ENCODE results near the gene PSMC5.
"Not testable (repeated sequence)": the region's sequence is repeated elsewhere in the genome, so short reads cannot be mapped to it uniquely, and the experiment has no call there.

The PSMC5 gene

GRCh38 chr17:63842173-63842539, 14.9 kb downstream of the PSMC5 start:
- Histone ChIP-seq H3K27me3 (ENCODE audit: control insufficient read depth, insufficient read depth, low read length) (peaks cover 25% of the 10 kb centered on the region), H3K4me1 (ENCODE audit: control insufficient read depth, low read depth, low read length) (peaks cover 22% of the 10 kb centered on the region), H3K4me3 (ENCODE audit: low read length) (peak overlapping the region; percentile 94), H3K9me3 (ENCODE audit: control insufficient read depth, low read depth, low read length) (no peaks in the 10 kb centered on the region), H3K36me3 (ENCODE audit: control insufficient read depth, low read depth, low read length) (no peaks in the 10 kb centered on the region), H3K27ac (ENCODE audit: low read length) (no peak overlapping the region), H3K9ac (ENCODE audit: low read length) (peak overlapping the region; percentile 77)

GRCh38 chr17:63842540-63843386, 15.5 kb downstream of the PSMC5 start, which contains the start of gene SMARCD2:
SMARCD2 (minus strand) TSS chr17:63842685; CDS start chr17:63842674, 11 bp downstream.
- Histone ChIP-seq H3K9ac (ENCODE audit: low read length) (peak within 1 kb of the TSS; percentile 77), H3K4me3 (ENCODE audit: low read length) (peak within 1 kb of the TSS; percentile 94), H3K36me3 (ENCODE audit: control insufficient read depth, low read depth, low read length) (no peaks in the 10 kb centered on the region), H3K27me3 (ENCODE audit: control insufficient read depth, insufficient read depth, low read length) (peaks cover 31% of the 10 kb centered on the region), H3K4me1 (ENCODE audit: control insufficient read depth, low read depth, low read length) (peaks cover 22% of the 10 kb centered on the region), H3K27ac (ENCODE audit: low read length) (no peak within 1 kb of the TSS), H3K9me3 (ENCODE audit: control insufficient read depth, low read depth, low read length) (no peaks in the 10 kb centered on the region)

- H3K9me3 ChIP-seq (ENCODE audit: control insufficient read depth, low read depth, low read length); H3K27ac ChIP-seq (ENCODE audit: low read length); H3K36me3 ChIP-seq (ENCODE audit: control insufficient read depth, low read depth, low read length): not testable (repeated sequence)
- Histone ChIP-seq H3K9ac (ENCODE audit: low read length) (peak overlapping the region; percentile 5), H3K4me3 (ENCODE audit: low read length) (peak overlapping the region; percentile 94), H3K27me3 (ENCODE audit: control insufficient read depth, insufficient read depth, low read length) (peaks cover 37% of the 10 kb centered on the region), H3K4me1 (ENCODE audit: control insufficient read depth, low read depth, low read length) (peaks cover 21% of the 10 kb centered on the region)
These were observed 16.2 kb downstream of the PSMC5 start for GRCh38 chr17:63843387-63843888.

- Histone ChIP-seq H3K4me3 (ENCODE audit: low read length) (no peak overlapping the region), H3K4me1 (ENCODE audit: control insufficient read depth, low read depth, low read length) (peaks cover 14% of the 10 kb centered on the region), H3K9ac (ENCODE audit: low read length) (no peak overlapping the region), H3K9me3 (ENCODE audit: control insufficient read depth, low read depth, low read length) (no peaks in the 10 kb centered on the region), H3K27me3 (ENCODE audit: control insufficient read depth, insufficient read depth, low read length) (peaks cover 40% of the 10 kb centered on the region), H3K27ac (ENCODE audit: low read length) (no peak overlapping the region), H3K36me3 (ENCODE audit: control insufficient read depth, low read depth, low read length) (no peaks in the 10 kb centered on the region)
These were observed 16.9 kb downstream of the PSMC5 start for GRCh38 chr17:63843910-63844677.

GRCh38 chr17:63845509-63845908, 18.3 kb downstream of the PSMC5 start:
- peaks cover 49% of the 10 kb centered on the region for H3K27me3 ChIP-seq (ENCODE audit: control insufficient read depth, insufficient read depth, low read length)
- H3K9ac ChIP-seq (ENCODE audit: low read length), result no peak overlapping the region
- H3K36me3 ChIP-seq (ENCODE audit: control insufficient read depth, low read depth, low read length), result no peaks in the 10 kb centered on the region
- no peak overlapping the region for H3K27ac ChIP-seq (ENCODE audit: low read length)
- peaks cover 9% of the 10 kb centered on the region for H3K4me1 ChIP-seq (ENCODE audit: control insufficient read depth, low read depth, low read length)
- H3K4me3 ChIP-seq (ENCODE audit: low read length), result no peak overlapping the region
- no peaks in the 10 kb centered on the region for H3K9me3 ChIP-seq (ENCODE audit: control insufficient read depth, low read depth, low read length)

DNA sequence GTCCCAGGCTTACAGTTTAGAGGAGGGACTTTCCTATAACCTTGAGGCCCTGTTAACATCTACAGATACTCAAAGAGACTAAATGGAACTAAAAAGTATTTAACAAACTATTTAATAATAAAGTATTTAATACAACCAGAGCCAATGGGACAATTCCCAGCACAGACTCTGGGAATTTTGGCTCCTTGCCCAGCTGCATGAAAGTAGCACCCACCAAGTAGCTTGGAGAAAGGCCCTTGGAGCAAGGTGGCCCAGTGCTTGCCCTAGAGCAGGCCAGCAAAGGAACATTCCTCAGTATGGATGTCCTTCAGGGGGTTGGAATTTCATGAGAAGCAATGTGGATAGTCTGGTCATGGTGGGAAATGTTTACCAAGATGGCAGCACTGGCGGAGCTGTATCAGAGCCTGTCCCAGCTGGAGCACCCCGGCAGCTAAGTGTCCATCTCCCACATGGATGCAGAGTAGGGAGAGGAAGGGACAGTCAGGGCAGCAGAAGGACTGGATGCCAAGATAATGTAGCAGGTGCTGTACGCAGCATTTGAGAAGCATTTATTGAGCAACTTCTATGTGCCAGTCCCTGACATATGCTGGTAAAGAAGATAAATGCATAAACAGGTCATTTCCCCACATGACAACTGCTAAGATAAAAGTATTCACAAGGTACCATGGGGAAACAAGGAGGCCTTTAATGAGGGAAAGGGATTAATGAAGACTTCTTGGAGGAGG, 20.5 kb downstream of the PSMC5 start:
- Histone ChIP-seq H3K4me1 (ENCODE audit: control insufficient read depth, low read depth, low read length) (no peaks in the 10 kb centered on the region), H3K36me3 (ENCODE audit: control insufficient read depth, low read depth, low read length) (no peaks in the 10 kb centered on the region), H3K4me3 (ENCODE audit: low read length) (no peak overlapping the region), H3K9me3 (ENCODE audit: control insufficient read depth, low read depth, low read length) (no peaks in the 10 kb centered on the region), H3K27ac (ENCODE audit: low read length) (no peak overlapping the region), H3K27me3 (ENCODE audit: control insufficient read depth, insufficient read depth, low read length) (peaks cover 49% of the 10 kb centered on the region), H3K9ac (ENCODE audit: low read length) (no peak overlapping the region)

DNA sequence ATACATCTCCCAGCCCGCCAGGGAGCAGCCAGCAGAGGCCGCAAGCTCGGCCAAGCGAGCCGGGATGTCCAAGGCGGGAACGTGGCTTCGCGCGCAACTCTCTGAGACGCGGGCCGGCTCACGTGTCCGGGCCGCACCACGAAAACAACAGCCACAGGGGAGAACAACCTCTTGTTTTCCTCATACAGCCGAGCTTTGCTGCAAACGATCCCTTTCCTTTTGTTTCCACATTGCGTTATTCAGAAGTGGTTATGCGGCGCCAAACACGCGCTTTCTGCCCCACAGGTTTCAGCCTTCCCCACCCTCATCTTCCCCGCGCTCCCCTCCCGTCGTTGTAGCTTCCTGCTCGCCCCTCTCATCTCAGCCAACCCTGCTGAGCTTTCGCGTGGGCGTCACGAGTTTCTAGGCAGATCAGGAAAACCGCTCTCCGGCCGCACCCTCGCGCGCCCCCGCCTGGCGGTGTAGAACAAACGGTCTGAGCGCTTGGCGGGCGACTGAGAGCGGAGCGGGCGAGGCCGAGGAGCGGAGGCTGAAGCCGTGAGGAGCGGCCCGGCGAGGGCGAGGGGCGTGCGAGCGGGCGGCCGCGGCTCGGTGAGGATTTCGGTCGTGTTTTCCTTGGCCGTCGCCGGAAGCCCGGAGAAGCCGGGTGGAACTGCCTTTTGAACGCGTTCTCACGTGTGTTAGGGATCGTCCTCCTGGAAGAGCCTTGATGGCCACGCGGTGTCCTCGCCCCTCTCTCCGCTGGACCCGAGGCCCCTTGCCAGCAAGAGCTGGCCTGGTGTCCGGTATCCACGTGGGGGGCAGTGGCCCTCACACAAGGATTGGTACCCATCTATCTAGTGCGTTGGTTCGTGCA, 21.8 kb downstream of the PSMC5 start:
- H3K4me3 ChIP-seq (ENCODE audit: low read length), result no peak overlapping the region
- H3K27ac ChIP-seq (ENCODE audit: low read length), result peak overlapping the region; percentile 43
- no peaks in the 10 kb centered on the region for H3K9me3 ChIP-seq (ENCODE audit: control insufficient read depth, low read depth, low read length)
- no peaks in the 10 kb centered on the region for H3K4me1 ChIP-seq (ENCODE audit: control insufficient read depth, low read depth, low read length)
- H3K9ac ChIP-seq (ENCODE audit: low read length), result no peak overlapping the region
- H3K36me3 ChIP-seq (ENCODE audit: control insufficient read depth, low read depth, low read length), result no peaks in the 10 kb centered on the region
- peaks cover 49% of the 10 kb centered on the region for H3K27me3 ChIP-seq (ENCODE audit: control insufficient read depth, insufficient read depth, low read length)

- Histone ChIP-seq H3K27ac (ENCODE audit: low read length) (no peak overlapping the region), H3K27me3 (ENCODE audit: control insufficient read depth, insufficient read depth, low read length) (peaks cover 42% of the 10 kb centered on the region), H3K4me3 (ENCODE audit: low read length) (no peak overlapping the region), H3K36me3 (ENCODE audit: control insufficient read depth, low read depth, low read length) (no peaks in the 10 kb centered on the region), H3K9ac (ENCODE audit: low read length) (no peak overlapping the region), H3K4me1 (ENCODE audit: control insufficient read depth, low read depth, low read length) (no peaks in the 10 kb centered on the region), H3K9me3 (ENCODE audit: control insufficient read depth, low read depth, low read length) (no peaks in the 10 kb centered on the region)
These were observed 23.2 kb downstream of the PSMC5 start for GRCh38 chr17:63850401-63850800.

DNA sequence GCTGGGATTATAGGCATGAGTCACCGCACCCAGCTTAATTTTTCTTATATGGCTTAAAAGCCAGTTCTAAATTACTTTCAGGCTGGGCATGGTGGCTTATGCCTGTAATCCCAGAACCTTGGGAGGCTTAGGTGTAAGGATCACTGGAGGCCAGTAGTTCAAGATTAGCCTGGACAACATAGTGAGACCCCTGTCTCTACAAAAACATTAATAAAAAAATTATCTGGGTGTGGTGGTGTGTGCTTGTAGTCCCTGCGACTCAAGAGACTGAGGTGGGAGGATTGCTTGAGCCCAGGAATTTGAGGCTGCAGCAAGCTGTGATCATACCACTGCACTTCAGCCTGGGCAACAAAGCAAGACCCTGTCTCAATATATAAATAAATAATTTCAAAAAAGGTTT, 26.0 kb downstream of the PSMC5 start:
- Histone ChIP-seq H3K9ac (ENCODE audit: low read length) (no peak overlapping the region), H3K36me3 (ENCODE audit: control insufficient read depth, low read depth, low read length) (no peaks in the 10 kb centered on the region), H3K27me3 (ENCODE audit: control insufficient read depth, insufficient read depth, low read length) (peaks cover 14% of the 10 kb centered on the region), H3K27ac (ENCODE audit: low read length) (no peak overlapping the region), H3K4me3 (ENCODE audit: low read length) (no peak overlapping the region), H3K4me1 (ENCODE audit: control insufficient read depth, low read depth, low read length) (no peaks in the 10 kb centered on the region), H3K9me3 (ENCODE audit: control insufficient read depth, low read depth, low read length) (no peaks in the 10 kb centered on the region)

DNA sequence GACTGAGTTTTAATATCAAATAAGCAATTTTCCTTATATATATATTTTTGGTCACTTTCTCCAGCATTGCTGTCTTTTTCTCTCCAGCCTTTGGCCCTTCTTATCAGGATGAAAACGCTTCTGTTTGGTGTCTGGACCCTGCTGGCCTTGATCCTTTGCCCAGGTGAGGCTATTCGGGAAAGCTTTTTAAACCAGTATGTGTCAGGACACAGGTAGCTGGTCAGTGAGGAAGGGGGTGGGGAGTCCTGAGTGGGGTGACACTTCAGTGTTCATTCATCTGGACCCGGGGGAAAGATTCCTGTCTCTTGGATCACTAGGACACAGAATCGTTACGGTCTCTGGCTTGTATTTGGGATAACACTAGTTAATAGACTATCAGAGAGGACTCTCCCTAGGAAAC, 27.5 kb downstream of the PSMC5 start:
- Histone ChIP-seq H3K36me3 (ENCODE audit: control insufficient read depth, low read depth, low read length) (no peaks in the 10 kb centered on the region), H3K4me3 (ENCODE audit: low read length) (no peak overlapping the region), H3K4me1 (ENCODE audit: control insufficient read depth, low read depth, low read length) (no peaks in the 10 kb centered on the region), H3K9me3 (ENCODE audit: control insufficient read depth, low read depth, low read length) (no peaks in the 10 kb centered on the region), H3K9ac (ENCODE audit: low read length) (no peak overlapping the region), H3K27ac (ENCODE audit: low read length) (no peak overlapping the region), H3K27me3 (ENCODE audit: control insufficient read depth, insufficient read depth, low read length) (peaks cover 5% of the 10 kb centered on the region)

Data from iPS-18a (cell line).